ENCODE measurements around the gene DHRS7.

DHRS7 gene

DNA sequence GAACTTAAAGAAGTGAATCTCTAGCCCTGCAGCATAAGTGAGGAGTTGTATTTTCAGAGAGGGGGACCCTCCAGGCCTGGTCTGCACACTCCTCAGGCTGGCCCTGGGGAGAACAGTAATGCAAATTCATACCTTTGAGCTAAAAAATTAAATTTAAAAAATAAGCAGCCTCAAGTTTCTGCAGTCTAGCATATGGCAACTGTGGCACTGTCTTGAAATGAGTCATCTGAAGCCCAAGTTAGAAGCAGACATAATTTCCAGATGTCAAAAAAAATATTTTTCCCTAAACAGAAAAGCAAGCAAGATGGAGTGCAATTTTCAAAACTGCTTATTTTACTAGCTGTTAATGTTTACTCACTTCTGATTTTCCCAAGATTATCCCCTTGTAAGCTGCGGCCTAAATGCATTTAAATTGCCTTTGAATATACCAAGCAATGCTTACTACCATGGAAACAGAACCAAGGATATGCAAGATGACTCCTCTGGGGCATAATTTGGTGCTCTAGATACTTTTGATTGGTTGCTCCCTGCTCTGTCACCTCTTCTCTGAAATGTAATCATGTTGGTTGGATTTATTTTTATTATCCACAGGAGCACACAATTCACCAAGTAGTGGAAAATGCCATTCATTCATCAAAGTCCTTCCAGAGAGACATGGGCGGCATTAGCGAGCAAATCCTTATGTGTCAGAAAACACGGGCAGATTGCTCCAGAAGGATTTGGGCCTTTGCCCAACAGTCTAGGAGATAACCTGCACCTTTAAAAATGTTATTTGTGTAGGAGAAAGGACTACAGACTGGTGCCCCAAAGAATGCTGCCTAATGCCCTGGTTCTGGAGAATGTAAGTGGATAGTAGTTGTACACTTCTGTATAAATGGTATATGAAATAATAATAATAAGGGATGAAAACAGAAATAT lies 25.0 kb upstream of the DHRS7 start:
- intact Hi-C loops (cut with DNase I), result loop anchor here (5.0 kb wide), 1 partner anchor 223 kb away; no protein-coding TSS in a partner anchor
- DNase-seq, result no peak

DNA sequence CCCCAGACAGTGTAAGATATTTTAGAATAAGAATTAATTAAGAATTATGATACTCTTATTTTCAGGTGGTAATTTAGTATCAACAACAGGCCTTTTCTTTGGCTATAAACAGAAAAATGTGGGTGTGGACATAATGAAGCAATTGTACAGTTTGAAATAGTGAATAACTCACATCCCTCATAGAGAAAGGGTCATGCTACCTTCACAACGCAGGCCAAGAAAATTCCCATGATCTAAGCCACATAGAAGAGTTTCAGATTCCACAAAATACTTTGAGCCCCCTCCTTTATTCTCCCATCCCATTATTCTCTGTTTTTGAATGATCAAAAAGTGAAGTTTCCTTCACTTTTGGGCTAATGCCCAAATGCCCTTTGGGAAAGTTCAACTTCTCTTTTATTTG lies 23.5 kb upstream of the DHRS7 start:
- intact Hi-C loops (cut with DNase I), result loop anchor here (5.0 kb wide), 1 partner anchor 221 kb away; no protein-coding TSS in a partner anchor

DNA sequence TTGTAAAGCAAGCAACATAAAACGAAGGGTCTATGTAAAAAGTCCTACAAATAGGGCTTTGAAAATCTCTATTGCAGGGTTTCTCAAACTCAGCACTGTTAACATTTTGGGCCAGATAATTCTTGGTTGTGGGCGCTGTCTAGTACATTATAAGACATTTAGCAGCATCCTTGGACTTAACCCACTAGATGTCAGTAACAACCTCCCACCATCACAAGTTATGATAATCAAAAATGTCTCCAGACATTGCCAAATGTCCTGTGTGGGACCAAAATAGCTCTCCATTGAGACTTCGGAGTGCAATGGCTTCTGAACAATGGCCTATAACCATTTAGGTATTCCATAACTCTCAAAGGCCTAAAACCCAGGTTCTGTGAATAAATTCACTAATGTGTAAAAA lies 22.9 kb upstream of the DHRS7 start:
- intact Hi-C loops (cut with DNase I), result loop anchor here (5.0 kb wide), 1 partner anchor 221 kb away; no protein-coding TSS in a partner anchor
- DNase-seq, result no peak

More for the DNA sequence above, 23.5 kb upstream of the DHRS7 start:
- no peak for DNase-seq

DNA sequence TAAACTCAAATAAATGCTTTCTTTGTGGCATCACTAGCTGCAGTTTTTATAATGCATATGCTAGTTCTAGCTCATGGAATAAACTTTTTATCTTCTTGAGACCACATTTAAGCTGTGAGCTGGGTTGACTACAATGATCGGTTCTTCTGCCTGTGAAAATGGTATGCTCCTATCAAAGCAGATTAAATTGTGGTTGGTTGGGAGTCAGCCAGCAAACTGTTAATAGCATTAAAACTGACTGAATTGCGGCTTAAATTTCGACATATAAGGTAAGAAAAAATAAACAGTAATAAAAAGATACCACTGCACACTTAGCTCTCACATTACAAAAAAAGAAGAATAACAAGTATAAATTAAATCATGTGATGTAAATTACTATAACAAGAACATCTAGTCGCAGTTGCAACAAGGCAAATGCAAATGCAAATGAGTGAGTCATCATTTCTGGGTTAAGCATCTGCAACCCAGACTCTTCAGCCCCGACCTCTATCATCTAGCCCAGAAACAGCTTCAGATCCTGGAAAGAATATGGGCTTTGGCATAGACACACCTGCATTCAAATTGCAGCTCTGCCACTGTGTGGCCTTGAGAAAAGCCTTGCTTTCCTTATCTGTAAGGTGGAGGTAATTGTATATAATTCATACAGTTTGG lies 19.8 kb upstream of the DHRS7 start:
- intact Hi-C loops (cut with DNase I), result loop anchor here (5.0 kb wide), 1 partner anchor 218 kb away; no protein-coding TSS in a partner anchor
- DNase-seq, result no peak

DNA sequence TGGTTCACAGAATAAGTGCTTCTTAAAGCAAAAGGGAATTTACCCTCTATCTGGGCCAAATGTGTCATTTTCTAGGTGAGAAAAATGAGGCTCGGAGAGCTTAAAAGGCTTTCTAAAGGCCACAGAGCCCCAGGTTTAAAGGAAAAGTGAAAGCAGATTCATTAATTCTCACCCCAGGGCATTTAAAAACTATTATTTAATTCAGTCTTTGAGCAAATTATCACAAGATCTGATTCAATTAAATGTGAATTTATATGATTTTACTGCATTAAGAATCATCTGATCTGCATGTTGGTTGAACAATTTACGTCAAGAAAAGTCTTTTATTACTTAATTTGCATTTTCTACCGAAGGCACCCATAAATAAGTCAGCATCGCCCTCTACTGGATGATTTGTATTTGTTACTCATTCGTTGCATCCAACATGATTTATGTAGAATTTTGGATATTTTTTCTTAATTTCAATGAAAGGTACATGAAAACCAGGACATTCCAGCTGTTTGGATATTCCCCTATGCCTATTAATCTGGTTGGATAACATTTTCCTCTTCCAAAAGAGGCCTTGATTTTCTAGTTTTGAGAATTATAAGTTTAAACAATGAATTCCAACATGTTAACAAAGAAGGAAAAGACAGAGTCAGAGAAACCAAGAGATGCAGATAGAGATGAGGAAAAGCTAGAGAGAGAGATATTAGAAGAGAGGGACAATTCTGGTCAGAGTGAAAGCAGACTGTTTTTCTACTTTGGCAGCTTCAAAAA lies 19.1 kb upstream of the DHRS7 start:
- intact Hi-C loops (cut with DNase I), result no loop called here
- peak in 13 of 42 donors; percentile 11 to 65 (median 39) for DNase-seq

DNA sequence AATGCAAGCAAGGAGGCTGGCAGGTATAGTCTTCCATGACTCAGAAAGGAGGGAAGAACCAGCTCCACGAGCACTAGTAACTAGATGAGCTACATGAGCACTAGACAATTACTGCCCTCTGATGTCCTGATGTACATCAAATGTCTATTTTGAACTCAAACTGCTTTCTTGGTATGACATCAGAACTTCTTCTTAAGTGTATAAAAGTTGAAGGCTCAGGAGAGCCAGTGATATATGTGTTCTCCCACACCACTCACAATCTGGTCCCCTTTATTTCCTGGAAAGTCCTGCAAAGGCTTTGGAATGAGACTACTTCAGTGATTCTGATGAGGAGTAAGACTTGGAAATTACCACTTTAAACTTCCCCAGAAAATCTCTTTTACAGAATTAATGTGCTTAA lies 18.5 kb upstream of the DHRS7 start:
- no peak for DNase-seq
- intact Hi-C loops (cut with DNase I), result loop anchor here (2.0 kb wide), 1 partner anchor 17 kb away; no protein-coding TSS in a partner anchor

DNA sequence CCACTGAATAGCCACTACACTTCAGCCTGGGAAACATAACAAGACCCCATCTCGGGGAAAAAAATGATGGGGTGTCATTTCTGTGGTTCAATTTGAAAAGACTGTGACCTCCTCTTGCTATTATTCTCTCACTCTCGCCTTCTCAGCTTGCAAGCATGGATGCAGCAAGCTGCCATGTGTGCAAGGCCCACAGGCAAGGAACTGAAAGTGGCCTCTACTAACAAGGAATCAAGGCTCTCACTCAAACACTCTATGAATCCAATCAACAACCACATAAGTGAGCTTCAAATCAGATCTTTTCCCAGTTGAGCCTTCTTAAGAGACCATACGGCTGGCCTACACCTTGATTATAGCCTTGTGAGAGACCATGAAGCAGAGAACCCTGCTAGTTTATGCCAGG lies 17.9 kb upstream of the DHRS7 start:
- intact Hi-C loops (cut with DNase I), result loop anchor here (2.0 kb wide), 1 partner anchor 16 kb away; no protein-coding TSS in a partner anchor
- no peak for DNase-seq

DNA sequence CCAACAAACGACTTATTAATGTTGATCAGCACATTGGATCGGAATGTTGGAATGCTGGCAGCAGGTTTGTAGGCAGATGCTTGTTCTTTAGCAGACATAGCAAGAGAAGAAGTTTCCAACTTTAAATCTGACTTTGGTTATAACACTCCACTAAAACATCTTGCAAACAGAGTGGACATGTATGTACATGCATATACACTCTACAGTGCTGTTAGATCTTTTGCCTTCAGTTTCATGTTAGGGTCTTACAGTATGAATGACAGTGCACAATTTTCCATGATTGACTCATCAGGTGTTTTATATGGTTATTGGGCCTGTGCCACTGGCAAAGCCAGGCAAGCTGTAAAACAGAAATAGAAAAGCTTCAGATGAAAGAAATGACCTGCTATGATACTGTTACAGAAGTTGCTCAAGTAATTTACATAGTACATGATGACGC lies 14.3 kb upstream of the DHRS7 start:
- intact Hi-C loops (cut with DNase I), result no loop called here
- no peak for DNase-seq

DNA sequence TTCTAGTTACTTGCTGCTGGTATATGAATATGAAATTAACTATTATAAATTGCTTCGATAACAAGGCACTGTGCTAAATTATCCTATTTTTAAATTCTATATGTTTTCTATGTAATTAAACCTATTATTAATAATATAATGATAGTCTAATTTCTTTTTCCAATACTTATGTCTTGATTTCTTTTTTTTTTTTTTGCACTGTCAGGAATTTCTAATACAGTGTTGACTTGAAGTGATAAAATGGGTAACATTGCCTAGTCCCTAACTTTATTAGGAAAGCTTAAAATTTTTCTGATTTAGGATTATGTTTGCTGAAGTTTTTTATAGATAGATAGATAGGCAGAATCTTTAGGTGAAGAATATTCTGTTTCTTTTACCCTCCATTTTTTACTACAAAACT lies 13.6 kb upstream of the DHRS7 start:
- DNase-seq, result no peak
- intact Hi-C loops (cut with DNase I), result no loop called here

DNA sequence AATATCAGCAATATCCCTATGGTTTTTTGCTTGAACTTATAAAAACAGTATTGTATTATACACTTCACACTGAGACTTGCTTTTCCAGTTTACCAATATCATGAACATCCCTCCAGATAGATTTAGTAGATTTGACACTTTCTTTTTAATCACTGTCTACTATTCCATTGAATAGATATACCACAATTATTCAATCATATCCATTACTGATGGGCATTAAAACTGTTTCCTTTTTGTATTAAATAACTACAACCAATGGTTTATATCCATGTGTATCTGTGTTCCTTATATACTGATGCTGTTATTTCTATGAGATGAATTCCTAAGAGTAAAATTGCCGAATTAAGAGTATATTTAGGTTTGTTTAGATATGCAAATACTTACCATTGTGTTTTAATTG lies 13.0 kb upstream of the DHRS7 start:
- intact Hi-C loops (cut with DNase I), result no loop called here
- DNase-seq, result no peak

DNA sequence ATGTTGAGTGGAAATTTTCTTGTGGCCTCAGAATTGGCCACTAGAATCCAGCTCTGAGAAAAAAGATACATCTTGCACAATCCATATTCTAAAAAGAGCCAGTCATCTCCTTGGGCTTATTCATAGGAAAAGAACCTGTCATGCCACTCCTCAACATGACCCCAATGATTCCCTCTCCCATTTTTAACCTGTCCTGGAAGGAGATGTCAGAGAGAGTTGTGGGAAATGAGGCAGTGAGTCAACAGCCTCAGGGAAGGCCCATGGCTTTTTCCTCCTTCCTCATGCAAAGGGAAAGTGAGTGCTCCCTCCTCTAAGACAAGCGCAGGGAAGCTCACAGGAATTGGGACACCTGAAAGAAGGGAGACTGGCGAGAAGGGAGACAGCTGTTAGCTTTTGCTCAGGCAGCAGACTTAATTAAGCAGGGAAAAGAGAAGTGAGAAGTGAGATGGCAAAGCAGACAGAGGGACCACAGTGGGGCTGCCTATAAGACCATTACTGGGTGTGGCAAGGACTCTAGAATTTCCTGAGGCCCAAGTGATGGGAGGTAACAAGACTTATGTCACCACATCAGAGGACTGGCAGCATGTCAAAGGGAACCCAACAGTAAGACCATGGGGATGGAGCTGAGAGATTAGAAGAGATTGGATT lies 10.2 kb upstream of the DHRS7 start:
- DNase-seq, result no peak
- intact Hi-C loops (cut with DNase I), result no loop called here

DNA sequence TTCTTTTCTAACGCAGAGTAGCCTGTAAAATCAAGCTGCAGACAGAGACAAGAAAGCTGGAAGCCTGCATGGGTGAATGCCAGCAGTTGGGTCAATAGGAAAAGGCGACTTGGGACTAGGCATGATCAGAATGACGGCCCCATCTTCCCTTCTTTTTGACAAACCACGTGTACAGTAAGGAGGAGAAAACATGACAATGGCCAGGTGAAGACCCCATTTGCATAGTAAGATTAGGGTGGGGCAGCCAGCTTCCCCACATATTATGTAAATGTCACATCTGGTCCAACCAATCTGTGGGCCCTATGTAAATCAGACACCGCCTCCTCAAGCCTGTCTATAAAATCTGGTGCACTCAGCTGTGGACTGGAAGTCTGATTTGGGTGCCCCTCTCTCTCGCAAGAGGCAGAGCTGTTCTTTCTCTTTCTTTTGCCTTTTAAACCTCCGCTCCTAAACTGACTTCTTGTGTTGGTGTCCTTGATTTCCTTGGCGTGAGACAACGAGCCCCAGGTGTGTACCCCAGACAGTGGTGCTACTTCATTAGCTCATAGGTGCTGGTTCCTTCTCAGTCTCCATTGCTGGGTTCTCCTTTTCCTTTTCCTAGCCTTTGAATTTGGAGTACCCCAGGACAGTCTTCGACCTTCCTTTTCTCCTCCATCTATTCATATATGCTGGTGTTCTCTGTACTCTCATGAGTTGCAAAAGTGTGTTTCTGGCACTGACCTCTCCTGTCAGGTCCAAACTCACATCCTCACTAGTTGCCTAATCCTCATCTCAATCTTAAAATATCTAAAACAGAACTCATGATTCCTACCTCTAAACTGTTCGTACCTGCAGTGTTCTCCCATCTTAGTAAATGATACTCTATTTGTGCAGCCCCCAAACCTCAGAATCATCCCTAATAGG lies 9.4 kb upstream of the DHRS7 start:
- no peak for DNase-seq
- intact Hi-C loops (cut with DNase I), result no loop called here

DNA sequence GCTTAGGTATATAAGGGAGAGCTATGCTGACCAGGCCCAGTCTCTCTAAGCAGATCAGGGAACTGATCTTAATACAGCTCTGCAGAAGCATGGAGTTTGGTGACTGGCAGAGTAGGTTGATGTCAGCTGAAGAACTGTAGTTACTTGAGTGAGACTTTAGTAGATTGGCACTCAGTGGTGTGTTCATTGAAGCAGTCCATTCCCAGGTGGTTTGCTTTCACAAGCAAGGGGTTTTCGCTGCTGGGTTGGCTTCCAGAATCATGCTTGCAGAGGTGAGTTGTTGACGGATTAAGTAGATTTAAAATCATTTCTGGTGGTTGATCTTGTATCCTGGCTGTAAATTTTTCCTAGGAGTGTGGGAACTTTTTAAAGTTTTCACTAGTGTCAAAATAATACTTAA lies 6.5 kb upstream of the DHRS7 start:
- DNase-seq, result no peak

DNA sequence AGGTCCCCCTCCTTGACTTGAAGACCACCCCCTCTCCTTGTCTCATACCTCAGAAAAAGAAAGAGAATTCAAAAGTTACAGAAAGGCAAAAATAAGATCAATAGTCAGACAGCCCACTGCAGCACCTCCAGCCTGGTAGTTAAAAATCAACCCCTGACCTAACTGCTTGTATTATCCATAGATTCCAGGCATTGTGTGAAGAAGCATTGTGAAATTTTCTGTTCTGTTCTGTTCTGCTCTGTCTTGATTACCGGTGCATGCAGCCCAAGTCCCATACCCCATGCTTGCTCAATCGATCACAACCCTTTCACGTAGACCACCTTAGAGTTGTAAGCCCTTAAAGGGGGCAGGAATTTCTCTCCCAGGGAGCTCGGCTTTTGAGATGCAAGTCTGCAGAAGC lies 5.8 kb upstream of the DHRS7 start:
- no peak for DNase-seq
- intact Hi-C loops (cut with DNase I), result no loop called here

More for the DNA sequence above, 6.5 kb upstream of the DHRS7 start:
- intact Hi-C loops (cut with DNase I), result no loop called here

DNA sequence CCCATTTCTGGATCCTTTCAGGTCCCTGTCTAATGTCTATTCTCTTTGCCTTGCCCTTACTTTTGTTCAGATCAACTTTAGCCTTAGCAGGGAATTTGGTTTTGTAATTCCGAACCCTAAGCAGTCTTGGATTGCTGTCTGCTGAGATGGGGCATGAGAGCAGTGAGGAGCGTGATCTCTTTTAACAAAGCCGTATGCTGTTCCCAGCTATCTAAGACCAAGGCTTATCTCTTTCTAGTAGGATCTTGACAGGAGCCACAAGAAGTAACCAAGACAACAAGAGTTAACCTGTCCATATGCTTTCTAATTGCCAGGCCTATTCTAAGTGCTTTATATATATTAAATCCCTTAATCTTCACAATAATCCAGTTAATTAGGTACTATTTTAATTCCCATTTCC lies 4.5 kb upstream of the DHRS7 start:
- intact Hi-C loops (cut with DNase I), result loop anchor here (5.0 kb wide), 3 partner anchors 77 to 202 kb away; partner anchors contain the start of gene PCNX4
- no peak for DNase-seq

DNA sequence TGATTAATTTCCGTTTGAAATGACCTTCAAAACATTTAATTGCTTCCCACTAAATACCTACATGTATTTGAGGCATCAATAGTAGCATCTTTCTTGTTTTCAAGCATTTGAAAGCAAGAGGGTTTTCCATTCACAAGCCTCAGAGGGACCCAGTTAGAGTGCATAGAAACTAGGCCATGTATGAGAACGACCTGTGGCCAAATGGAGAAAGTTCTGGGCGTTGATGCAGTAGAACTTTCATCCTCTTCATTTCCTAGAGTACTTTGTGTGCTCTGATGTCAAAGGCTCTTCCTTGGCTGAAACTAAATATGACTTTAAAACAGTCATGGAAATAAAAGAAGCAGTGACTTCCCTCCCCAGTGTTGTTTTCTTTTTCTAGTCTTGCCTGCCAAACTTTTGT lies 944 bp upstream of the DHRS7 start:
- intact Hi-C loops (cut with DNase I), result loop anchor here (2.0 to 5.0 kb wide), 4 partner anchors 17 to 199 kb away; partner anchors contain the start of gene PCNX4
- DNase-seq, result no peak

DNA sequence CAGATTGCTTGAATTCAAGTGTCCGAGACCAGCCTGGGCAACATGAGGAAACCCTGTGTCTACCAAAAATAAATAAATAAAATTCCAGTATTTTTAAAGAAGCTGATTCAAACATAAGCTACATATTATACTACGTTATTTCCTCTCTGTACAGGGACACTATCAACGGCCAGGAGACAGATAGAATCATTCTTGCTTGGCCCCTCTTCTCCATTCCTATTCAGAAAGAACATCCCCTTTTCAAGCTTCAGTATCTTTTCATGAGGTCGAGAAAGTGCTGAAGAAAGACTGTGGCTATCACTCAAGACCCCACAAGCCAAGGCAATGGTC lies 314 bp upstream of the DHRS7 start:
- intact Hi-C loops (cut with DNase I), result loop anchor here (5.0 kb wide), 3 partner anchors 73 to 198 kb away; partner anchors contain the start of gene PCNX4
- DNase-seq, result no peak

DNA sequence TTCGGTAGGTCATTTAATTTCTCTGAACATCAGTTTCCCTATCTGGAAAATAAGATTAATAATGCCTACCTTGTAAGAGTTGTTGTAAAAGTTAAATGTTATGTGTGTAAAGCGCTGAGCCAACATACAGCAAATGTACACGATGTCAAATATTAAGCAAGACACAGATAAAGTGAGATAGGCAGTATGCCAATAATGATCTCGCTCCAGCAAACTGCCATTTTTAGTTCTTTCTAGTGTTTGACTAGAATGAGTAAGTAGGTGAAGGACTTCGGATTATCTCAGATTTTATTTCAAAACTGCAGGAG lies 840 bp downstream of the DHRS7 start:
- intact Hi-C loops (cut with DNase I), result no loop called here
- DNase-seq, result no peak

Data from head of caudate nucleus (tissue), 42 donors.